ENCODE measurements around the gene ARAF.

GRCh38 chrX:47583240-47583861 is 22.3 kb downstream of the ARAF start:
- no peak for TF ChIP-seq CTCF (conservative IDR thresholded peaks at IDR 0.05; ENCODE audit: low read depth, low read length)
- TF ChIP-seq EZH2 (IDR thresholded peaks at IDR 0.05; ENCODE audit: borderline replicate concordance, low read depth, low read length, poor library complexity, severe bottlenecking), result no peak
